Measurements from ENCODE around the gene CEP128.

The CEP128 gene

GRCh38 chr14:80713076-80713850 lies 228.3 kb downstream of the CEP128 start:
- Histone ChIP-seq H3K4me3 (no peak overlapping the region), H3K27ac (no peak overlapping the region)

DNA sequence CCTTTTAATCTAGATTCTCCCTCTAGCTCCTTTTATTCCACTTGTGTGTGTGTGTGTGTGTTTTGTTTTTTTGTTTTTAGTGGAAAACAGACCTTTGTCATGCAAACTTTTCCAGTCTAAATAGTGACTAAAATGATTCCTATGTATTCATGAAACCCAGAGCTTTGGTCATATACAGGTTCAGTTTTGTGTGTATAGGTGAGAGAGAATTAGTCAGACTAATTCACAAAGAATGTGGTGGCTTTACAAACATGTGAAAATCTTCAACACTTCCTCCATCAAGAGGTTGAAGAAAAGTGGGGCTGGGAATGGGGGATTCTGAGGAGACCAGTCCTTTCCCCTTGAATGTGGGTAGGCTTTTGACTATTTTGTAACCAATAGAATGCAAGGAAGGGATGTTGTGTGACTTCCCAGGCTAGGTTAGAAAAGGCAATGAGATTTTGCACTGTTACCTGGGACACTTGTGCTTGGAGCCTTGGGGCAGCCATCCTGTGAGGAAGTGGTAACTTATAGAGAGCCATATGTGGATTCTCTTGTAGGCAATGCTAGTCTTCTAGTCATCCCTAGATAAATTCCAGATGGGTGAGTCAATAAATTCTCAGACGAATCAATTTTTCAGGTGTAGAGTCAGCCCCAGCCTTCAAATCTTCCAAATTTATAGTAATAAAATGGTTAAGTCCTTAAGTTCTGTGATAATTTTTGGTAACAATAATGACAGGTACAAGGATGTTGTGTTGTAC lies 236.1 kb downstream of the CEP128 start:
- no peak overlapping the region for H3K27ac ChIP-seq
- no peak overlapping the region for H3K4me3 ChIP-seq

DNA sequence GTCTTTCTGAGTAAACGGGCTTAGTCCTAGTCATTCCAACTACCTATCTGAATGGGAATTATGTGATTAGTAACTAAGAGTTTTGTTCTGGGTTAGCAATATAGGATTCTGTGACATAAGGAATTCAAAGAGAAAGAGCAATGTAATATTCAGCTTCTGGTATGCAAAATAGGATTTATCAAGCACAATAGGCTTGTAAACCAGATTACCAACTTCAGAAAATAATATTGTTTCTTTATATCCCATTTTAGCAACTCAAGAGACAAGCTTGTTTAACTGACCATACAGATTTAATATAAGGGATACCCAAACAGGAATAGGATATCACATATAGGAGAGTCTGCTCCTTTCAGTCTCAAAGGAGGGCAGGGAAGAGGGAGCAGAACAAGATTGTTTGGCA lies 240.9 kb downstream of the CEP128 start:
- Histone ChIP-seq H3K27ac (no peak overlapping the region), H3K4me3 (no peak overlapping the region)

GRCh38 chr14:80699861-80700260 lies 241.7 kb downstream of the CEP128 start:
- Histone ChIP-seq H3K27ac (no peak overlapping the region), H3K4me3 (no peak overlapping the region)

- Histone ChIP-seq H3K4me3 (no peak overlapping the region), H3K27ac (no peak overlapping the region)
Observed at GRCh38 chr14:80698974-80699373, 242.6 kb downstream of the CEP128 start.

DNA sequence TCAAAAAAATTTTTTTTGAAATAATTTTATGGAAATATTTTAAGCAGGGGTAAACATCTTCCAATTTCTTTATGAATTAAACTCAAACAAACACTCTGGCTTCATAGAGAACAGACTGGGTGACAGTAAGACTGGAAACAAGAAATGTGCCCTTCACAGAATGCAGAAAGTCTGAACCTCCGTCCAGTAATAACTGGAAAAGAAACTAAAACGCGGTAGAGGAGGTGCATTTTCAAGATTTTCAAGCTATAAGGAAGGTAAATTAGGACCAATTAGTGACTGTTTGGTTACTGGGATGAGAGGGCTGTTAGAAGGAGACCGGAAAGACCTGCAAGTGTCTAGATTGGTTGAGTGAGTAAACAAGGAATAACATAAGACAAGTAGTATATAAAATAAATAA lies 245.7 kb downstream of the CEP128 start:
- H3K4me3 ChIP-seq: no peak overlapping the region
- H3K27ac ChIP-seq: no peak overlapping the region

GRCh38 chr14:80692903-80693302 lies 248.6 kb downstream of the CEP128 start:
- no peak overlapping the region for H3K4me3 ChIP-seq
- no peak overlapping the region for H3K27ac ChIP-seq

GRCh38 chr14:80681651-80682050 lies 259.9 kb downstream of the CEP128 start:
- no peak overlapping the region for H3K27ac ChIP-seq
- no peak overlapping the region for H3K4me3 ChIP-seq

- Histone ChIP-seq H3K27ac (no peak overlapping the region), H3K4me3 (no peak overlapping the region)
Observed at GRCh38 chr14:80679273-80679672, 262.3 kb downstream of the CEP128 start.

GRCh38 chr14:80678436-80678835 lies 263.1 kb downstream of the CEP128 start:
- H3K27ac ChIP-seq: no peak overlapping the region
- no peak overlapping the region for H3K4me3 ChIP-seq

GRCh38 chr14:80669426-80669825 lies 272.1 kb downstream of the CEP128 start:
- no peak overlapping the region for H3K4me3 ChIP-seq
- H3K27ac ChIP-seq: no peak overlapping the region

- H3K27ac ChIP-seq: no peak overlapping the region
Observed at GRCh38 chr14:80664576-80664975, 277.0 kb downstream of the CEP128 start.

DNA sequence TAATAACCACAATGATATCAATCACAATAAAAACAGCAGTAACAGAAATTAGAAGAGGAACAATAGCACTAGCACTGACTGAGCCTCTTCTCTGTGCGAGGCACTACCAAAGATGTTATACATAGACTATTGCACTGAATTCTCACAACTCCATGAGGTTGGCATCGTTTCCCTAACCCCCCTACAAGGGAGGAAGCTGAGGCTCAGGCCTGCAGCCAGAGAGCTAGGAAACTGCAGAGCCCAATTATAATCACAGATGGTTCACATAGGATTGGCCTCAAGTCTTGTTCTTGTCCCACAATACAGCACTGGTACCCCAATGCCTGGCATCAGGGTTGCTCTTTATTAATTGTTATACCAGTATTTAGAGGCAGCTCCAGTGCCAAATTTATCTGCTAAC lies 278.0 kb downstream of the CEP128 start:
- H3K27ac ChIP-seq: no peak overlapping the region
- H3K4me3 ChIP-seq: no peak overlapping the region

More at GRCh38 chr14:80664576-80664975, 277.0 kb downstream of the CEP128 start:
- no peak overlapping the region for H3K4me3 ChIP-seq

DNA sequence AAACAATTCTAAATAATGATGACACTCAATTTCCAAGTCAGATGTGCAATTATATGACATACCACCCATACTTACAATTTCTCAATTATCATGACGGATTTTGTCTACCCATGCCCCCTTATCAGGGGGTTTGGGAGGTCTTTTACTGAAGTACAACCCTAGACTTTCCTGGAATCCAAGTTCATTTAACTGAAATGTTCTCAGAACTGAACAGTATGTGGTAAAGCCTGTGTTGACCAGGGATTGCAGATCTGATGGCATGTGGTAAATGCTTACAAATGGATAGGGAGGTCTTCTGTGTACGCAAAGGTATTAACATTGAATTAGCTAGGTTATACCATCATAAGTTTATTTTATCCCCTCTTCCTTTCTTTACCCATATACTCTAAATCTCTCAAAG lies 281.8 kb downstream of the CEP128 start:
- H3K27ac ChIP-seq: no peak overlapping the region
- no peak overlapping the region for H3K4me3 ChIP-seq

- no peak overlapping the region for H3K4me3 ChIP-seq
- no peak overlapping the region for H3K27ac ChIP-seq
Observed at GRCh38 chr14:80658733-80659132, 282.8 kb downstream of the CEP128 start.

DNA sequence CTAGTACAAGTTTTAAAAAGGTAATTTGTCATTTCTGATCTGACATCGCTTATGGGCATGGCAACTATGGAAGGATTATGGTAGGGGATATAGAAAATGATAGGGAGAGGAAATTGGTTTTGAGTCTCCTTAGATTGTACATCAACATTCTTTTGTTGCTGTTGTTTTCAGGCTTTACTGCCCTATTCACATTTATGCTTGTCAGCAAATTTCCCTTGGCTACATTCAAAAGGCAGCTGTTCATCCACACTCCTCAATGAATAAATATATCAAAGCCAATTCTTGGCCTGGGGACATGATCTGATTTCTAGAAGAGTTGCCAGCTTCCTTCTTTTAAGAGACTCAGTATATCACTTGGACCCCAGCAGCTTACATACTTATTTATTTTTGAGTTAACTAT lies 283.4 kb downstream of the CEP128 start:
- H3K27ac ChIP-seq: no peak overlapping the region
- H3K4me3 ChIP-seq: no peak overlapping the region

GRCh38 chr14:80653956-80654355 lies 287.6 kb downstream of the CEP128 start:
- Histone ChIP-seq H3K27ac (no peak overlapping the region), H3K4me3 (no peak overlapping the region)

GRCh38 chr14:80645667-80646413 lies 295.7 kb downstream of the CEP128 start:
- H3K27ac ChIP-seq: no peak overlapping the region
- no peak overlapping the region for H3K4me3 ChIP-seq

GRCh38 chr14:80644826-80645225 lies 296.7 kb downstream of the CEP128 start:
- Histone ChIP-seq H3K4me3 (no peak overlapping the region), H3K27ac (no peak overlapping the region)

DNA sequence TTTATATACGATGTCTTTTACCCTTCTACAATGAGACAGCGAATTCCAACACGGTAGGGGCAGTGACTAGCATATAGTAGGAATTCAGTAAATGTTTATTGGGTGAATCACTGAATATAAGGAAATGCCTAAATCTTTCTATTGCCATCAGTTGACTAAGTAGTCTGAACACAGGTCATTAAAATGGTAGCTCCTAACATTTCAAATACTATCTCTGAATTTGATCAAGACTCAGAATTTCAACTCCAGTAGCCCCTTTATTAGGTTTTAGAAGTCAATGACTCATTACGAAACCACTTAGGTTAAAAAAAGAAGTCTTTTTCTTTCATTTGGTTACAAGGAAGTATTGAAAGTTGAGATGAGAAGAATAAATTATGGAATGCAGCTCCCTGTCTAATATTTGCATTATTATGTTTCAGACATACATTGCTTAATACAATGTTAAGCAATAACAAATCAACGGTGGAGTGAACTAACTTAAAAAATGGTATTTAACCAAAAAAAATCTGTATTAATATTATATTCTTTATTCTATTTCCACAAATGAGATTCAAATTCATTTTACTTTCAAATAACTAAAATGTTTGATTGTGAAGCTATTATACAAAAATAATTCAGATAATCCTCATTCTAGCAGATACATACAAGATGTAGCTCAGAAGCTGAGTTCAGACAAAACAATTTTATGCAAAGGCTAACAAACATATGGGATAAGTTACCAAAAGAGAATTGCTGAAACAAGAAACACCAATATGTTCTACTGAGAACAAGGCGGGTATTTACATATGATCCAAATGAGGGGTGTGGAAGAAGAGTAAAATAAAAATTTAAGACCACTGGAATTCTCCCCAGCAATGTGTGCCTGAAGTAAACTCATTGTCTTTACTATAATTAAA lies 302.7 kb downstream of the CEP128 start:
- no peak overlapping the region for H3K4me3 ChIP-seq
- H3K27ac ChIP-seq: peak overlapping the region in 4 of 21 experiments; percentile 30 to 59 (median 54)
